IgD-negative memory B cell (primary cell): ENCODE results near the gene SLC4A5. TPM values are rescaled to one million over a fixed set of nuclear protein-coding genes. Genes with fewer than 3 reads are reported as not detected.
"Not testable (repeated sequence)": the region's sequence is repeated elsewhere in the genome, so short reads cannot be mapped to it uniquely, and the experiment has no call there.

Experiments
- H3K27ac Mint-ChIP-seq, 3 donors: one replicate each; pipeline ENCODE4 v1.8.0; 2020 to 2022; ENCODE audit warnings: mild to moderate bottlenecking in 3 of 3, mixed read lengths in 3 of 3, moderate library complexity in 1 of 3
- H3K27me3 Mint-ChIP-seq: one replicate; pipeline ENCODE4 v1.8.0; 2021; ENCODE audit warnings: mixed read lengths
- H3K36me3 Mint-ChIP-seq: one replicate; pipeline ENCODE4 v1.8.0; 2020; ENCODE audit warnings: mild to moderate bottlenecking, mixed read lengths
- H3K4me1 Mint-ChIP-seq, 3 donors: one replicate each; pipeline ENCODE4 v1.8.0; 2020 to 2022; ENCODE audit warnings: mixed read lengths in 3 of 3, mild to moderate bottlenecking in 1 of 3
- H3K4me3 Mint-ChIP-seq, 4 donors: one replicate each; pipeline ENCODE4 v1.8.0; 2020 to 2022; ENCODE audit warnings: mild to moderate bottlenecking in 4 of 4, mixed read lengths in 4 of 4, moderate library complexity in 3 of 4
- H3K9me3 Mint-ChIP-seq, 3 donors: one replicate each; pipeline ENCODE4 v1.8.0; 2020 to 2021; ENCODE audit warnings: mixed read lengths in 3 of 3, mild to moderate bottlenecking in 1 of 3
- polyA plus RNA-seq: library from polyadenylated mRNA; unstranded; fragments of 300-500 nt; fragmentation: Illumina TruSeq; gene quantifications from one replicate; pipeline ENCODE4 v1.2.3, GENCODE V29; 2021

The SLC4A5 gene
- polyA plus RNA-seq, 1 donor from 2014 or later, result 1.2 TPM

DNA sequence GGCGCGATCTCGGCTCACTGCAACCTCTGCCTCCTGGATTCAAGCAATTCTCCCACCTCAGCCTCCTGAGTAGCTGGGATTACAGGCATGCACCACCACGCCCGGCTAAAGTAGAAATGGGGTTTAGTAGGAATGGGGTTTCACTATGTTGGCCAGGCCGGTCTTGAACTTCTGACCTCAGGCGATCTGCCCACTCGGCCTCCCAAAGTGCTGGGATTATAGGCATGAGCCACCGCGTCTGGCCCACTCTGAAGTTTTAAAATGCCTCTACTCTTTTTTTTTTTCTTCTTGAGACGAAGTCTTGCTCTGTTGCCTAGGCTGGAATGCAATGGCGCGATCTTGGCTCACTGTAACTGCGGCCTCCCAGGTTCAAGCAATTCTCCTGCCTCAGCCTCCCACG lies 156.5 kb downstream of the SLC4A5 start:
- not testable (repeated sequence) for H3K9me3 Mint-ChIP-seq, H3K36me3 Mint-ChIP-seq, H3K27me3 Mint-ChIP-seq
- Mint-ChIP-seq H3K27ac (peak overlapping the region in 2 of 3 donors; percentile 35 to 53), H3K4me3 (peak overlapping the region in 1 of 4 donors; percentile 81), H3K4me1 (peaks cover 20% of the 10 kb centered on the region in 3 donors)

DNA sequence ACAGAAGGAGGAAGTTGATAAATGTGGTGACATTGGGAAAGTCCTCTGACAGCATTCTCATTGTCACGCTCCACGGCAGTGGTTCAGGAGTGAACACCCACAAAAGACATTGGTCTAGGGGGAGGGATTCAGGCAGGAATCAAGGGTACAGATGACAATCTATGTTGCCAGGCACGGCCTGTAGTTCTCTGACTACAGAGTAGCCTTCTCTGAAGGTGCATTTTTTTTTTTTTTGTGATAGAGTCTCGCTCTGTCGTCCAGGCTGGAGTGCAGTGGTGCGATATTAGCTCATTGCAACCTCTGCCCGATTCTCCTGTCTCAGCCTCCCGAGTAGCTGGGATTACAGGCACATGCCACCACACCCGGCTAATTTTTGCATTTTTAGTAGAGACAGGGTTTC lies 157.2 kb downstream of the SLC4A5 start:
- Mint-ChIP-seq H3K36me3 (peaks cover 2% of the 10 kb centered on the region), H3K27ac (peak overlapping the region; percentile 53 to 97 (median 93)), H3K9me3 (no peaks in the 10 kb centered on the region), H3K4me3 (peak overlapping the region; percentile 70 to 95 (median 85)), H3K27me3 (no peaks in the 10 kb centered on the region), H3K4me1 (peaks cover 23% of the 10 kb centered on the region in 3 donors)

DNA sequence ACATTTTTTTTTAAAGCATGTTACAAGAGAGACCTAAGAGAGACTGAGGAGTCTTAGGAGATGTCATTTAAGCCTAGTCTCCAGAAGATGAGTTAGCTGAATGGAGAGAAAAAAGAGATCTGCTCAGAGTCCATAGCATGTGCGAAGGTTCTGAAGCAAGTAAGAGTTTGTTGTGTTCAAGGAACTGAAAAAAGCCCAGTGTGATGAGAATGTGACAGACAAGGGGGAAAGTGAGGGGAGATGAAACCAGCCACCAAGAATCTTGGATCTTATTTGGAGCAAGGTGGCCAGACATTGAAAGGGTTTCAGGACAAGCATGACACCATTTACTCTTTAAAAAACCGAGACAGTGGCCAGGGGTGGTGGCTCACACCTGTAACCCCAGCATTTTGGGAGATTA lies 159.3 kb downstream of the SLC4A5 start:
- Mint-ChIP-seq H3K4me3 (peak overlapping the region in 2 of 4 donors; percentile 18 to 74), H3K27ac (peak overlapping the region in 1 of 3 donors; percentile 53), H3K4me1 (peaks cover 23 to 29% (median 26%) of the 10 kb centered on the region in 3 donors), H3K36me3 (peaks cover 2% of the 10 kb centered on the region), H3K9me3 (no peaks in the 10 kb centered on the region), H3K27me3 (no peaks in the 10 kb centered on the region)

DNA sequence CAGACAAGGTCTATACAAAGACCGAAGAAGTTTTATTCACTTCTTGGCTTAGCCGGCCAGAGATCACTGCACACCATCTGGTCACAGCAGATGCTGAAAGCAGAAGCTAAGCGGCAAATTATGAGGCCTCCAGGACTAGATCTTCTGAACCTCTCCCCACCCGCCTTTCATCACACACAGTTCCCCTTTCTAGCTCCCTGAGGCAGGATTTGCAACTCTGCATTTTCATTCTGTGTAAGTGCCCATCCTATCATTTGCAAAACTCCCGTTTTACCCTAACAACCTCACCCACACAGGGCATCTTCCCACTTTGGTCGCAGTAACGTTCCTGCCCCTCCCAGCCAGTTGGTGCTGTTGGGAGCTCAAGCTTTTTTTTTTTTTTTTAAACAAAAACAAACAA lies 161.5 kb downstream of the SLC4A5 start:
- H3K4me3 Mint-ChIP-seq, result peak overlapping the region; percentile 66 to 86 (median 76)
- H3K9me3 Mint-ChIP-seq, result no peaks in the 10 kb centered on the region
- H3K4me1 Mint-ChIP-seq, result peaks cover 28 to 31% (median 31%) of the 10 kb centered on the region in 3 donors
- peak overlapping the region; percentile 86 to 91 (median 91) for H3K27ac Mint-ChIP-seq
- no peaks in the 10 kb centered on the region for H3K27me3 Mint-ChIP-seq
- peaks cover 2% of the 10 kb centered on the region for H3K36me3 Mint-ChIP-seq

DNA sequence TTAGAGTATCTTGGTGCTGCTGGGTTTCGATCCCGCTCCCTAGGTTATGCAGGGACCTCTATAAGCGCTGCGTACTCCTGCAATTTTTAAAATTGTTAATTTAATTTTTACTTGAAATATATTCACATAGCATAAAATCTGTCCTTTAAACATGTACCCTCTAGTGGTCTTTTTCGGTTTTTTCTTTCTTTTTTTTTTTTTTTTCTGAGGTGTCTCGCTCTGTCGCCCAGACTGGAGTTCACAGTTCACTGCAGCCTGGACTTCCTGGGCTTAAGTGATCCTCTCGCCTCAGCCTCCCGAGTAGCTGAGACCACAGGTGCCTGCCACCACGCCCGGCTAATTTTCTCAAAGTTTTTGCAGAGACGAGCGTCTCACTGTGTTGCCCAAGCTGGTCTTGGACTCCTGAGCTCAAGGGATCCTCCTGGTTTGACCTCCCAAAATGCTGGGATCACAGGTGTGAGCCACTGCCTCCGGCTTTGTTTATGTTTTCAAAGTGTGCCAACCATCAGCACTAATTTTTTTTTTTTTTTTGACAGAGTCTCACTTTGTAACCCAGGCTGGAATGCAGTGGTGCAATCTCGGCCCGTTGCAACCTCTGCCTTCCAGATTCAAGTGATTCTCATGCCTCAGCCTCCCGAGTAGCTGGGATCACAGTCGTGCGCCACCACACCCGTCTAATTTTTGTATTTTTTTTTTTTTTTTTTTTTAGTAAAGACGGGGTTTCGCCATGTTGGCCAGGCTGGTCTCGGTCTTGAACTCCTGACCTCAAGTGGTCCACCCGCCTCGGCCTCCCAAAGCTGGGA lies 164.0 kb downstream of the SLC4A5 start:
- H3K9me3 Mint-ChIP-seq, result no peaks in the 10 kb centered on the region
- H3K4me1 Mint-ChIP-seq, result peaks cover 34 to 38% (median 35%) of the 10 kb centered on the region in 3 donors
- peak overlapping the region; percentile 93 to 99 (median 97) for H3K4me3 Mint-ChIP-seq
- H3K27me3 Mint-ChIP-seq, result no peaks in the 10 kb centered on the region
- peak overlapping the region; percentile 97 to 99 (median 99) for H3K27ac Mint-ChIP-seq
- peaks cover 4% of the 10 kb centered on the region for H3K36me3 Mint-ChIP-seq

DNA sequence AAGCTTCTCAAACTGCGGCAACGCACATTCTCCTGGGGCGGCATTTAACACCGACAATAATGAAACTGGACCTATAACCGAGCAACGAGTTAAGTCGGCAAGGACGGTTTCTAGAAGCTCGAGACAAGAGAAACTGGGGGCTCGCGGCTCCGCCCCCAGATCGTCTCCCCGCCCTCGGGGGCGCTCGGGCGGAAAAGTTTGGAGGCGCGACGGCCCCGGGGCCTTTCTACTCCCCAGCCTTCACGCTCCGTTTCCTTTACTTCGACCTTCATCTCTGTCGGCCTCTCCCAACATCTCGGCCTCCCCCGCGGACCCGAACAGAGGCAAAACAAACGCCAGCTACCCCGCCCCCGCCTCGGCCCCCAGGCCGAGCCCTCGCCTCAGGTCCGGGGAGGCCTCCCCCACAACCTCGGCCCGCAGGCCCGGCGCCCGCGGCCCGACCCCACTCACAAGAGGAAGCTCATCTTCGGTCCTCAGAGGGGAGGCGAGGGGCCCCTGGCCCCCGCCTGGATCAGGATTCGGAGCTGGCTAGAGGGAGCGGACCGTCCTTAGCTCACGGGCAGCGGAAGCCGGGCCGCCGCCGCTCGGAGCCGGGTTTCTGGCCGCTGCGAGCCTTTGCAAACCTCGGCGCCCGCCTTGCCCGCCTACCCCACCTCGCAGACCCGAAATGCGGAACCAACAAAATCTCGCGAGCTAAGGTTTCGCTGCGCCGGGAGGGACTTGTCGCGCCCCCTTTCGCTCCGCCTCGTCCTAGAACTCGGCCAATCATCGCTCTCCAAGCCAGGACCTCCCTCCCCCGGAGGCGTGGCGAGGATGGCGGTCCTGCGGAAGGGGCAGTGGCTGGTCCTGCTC lies 164.8 kb downstream of the SLC4A5 start, which contains the start of gene MOB1A:
TSS of gene MOB1A (minus strand) at position 669 of the 852 bp plus-strand sequence. CDS start at position 464, 205 bp downstream.
- Mint-ChIP-seq H3K36me3 (peaks cover 4% of the 10 kb centered on the region), H3K27ac (peak within 1 kb of the TSS; percentile 97 to 99 (median 99)), H3K27me3 (no peaks in the 10 kb centered on the region), H3K4me3 (peak within 1 kb of the TSS; percentile 93 to 99 (median 97)), H3K9me3 (no peaks in the 10 kb centered on the region), H3K4me1 (peaks cover 30 to 35% (median 34%) of the 10 kb centered on the region in 3 donors)

DNA sequence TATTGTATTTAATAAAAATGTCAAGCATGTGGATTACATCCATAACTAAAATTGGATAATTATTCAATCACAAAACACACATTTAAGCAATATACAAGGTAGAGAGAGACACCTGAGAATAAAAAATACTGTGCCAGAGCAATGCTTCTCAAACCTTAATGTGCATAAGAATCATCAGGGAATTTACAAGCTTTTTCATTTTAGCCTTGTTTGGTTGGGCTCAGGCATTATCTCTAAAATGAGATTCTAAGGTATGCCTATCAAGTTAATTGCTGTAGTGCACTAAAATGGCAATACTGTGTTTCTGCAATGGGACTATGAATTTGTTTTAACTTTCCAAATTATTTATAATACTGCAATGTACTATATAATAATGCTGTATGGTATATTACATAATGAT lies 165.5 kb downstream of the SLC4A5 start:
- H3K4me1 Mint-ChIP-seq, result peaks cover 34 to 39% (median 39%) of the 10 kb centered on the region in 3 donors
- peak overlapping the region; percentile 93 to 99 (median 97) for H3K4me3 Mint-ChIP-seq
- H3K36me3 Mint-ChIP-seq, result peaks cover 4% of the 10 kb centered on the region
- no peaks in the 10 kb centered on the region for H3K9me3 Mint-ChIP-seq
- no peaks in the 10 kb centered on the region for H3K27me3 Mint-ChIP-seq
- H3K27ac Mint-ChIP-seq, result peak overlapping the region; percentile 97 to 99 (median 99)

DNA sequence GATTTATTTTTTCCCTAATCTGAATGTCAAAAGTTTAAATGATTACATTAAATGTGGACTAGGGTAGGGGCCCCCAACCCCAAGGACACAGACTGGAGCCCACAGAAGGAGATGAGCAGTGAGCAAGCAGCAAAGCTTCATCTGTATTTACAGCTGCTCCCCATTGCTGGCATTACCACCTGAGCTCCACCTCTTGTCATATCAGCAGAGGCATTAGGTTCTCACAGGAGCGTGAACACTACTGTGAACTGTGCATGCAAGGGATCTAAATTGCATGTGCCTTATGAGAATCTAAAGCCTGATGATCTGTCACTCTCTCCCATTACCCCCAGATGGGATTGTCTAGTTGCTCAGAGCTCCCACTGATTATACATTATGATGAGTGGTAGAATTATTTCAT lies 168.3 kb downstream of the SLC4A5 start:
- Mint-ChIP-seq H3K27ac (peak overlapping the region; percentile 73 to 99 (median 96)), H3K4me3 (peak overlapping the region; percentile 82 to 99 (median 86)), H3K4me1 (peaks cover 33 to 42% (median 39%) of the 10 kb centered on the region in 3 donors), H3K9me3 (no peaks in the 10 kb centered on the region), H3K27me3 (no peaks in the 10 kb centered on the region), H3K36me3 (peaks cover 4% of the 10 kb centered on the region)

DNA sequence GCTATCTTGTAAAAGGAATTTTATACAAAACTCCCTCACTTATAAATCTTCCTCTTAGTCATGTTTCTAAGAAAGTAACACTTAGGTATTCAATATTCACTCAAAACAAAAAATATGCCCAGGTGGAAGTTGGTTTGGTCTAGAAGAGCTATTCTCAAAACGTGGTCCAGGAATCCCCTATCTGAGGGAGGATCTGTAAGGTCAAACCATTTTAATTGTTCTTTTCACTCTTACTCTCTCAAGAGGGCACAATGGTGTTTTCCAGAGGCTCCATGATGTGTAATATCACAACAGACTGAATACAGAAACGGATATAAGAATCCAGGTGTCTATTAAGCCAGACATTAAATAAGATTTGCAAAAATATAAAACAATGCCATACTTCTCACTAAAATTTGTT lies 174.5 kb downstream of the SLC4A5 start:
- Mint-ChIP-seq H3K9me3 (peaks cover 0 to 2% (median 0%) of the 10 kb centered on the region in 3 donors), H3K4me1 (peaks cover 15 to 19% (median 19%) of the 10 kb centered on the region in 3 donors), H3K36me3 (peaks cover 4% of the 10 kb centered on the region), H3K4me3 (no peak overlapping the region), H3K27ac (peak overlapping the region in 1 of 3 donors; percentile 53), H3K27me3 (no peaks in the 10 kb centered on the region)

Other genes with a start within 250 kb of the SLC4A5 start
- gene BOLA3, start 195.5 kb downstream of the SLC4A5 start, polyA plus RNA-seq, result 44.5 TPM
- 196 TPM for gene MOB1A, start 164.5 kb downstream of the SLC4A5 start, polyA plus RNA-seq
- gene MTHFD2, start 144.8 kb downstream of the SLC4A5 start, polyA plus RNA-seq, result 6.0 TPM
- 71.4 TPM for gene DCTN1, start 36.9 kb upstream of the SLC4A5 start, polyA plus RNA-seq
- 5.6 TPM for gene C2orf81, start 78.2 kb upstream of the SLC4A5 start, polyA plus RNA-seq
- 39.0 TPM for gene WDR54, start 78.3 kb upstream of the SLC4A5 start, polyA plus RNA-seq
- gene RTKN, start 98.5 kb upstream of the SLC4A5 start, polyA plus RNA-seq, result 0.88 TPM
- gene INO80B, start 111.7 kb upstream of the SLC4A5 start, polyA plus RNA-seq, result 11.4 TPM
- 39.5 TPM for gene WBP1, start 115.0 kb upstream of the SLC4A5 start, polyA plus RNA-seq
- 37.7 TPM for gene MOGS, start 122.0 kb upstream of the SLC4A5 start, polyA plus RNA-seq
- gene MRPL53, start 129.3 kb upstream of the SLC4A5 start, polyA plus RNA-seq, result 144 TPM
- gene CCDC142, start 139.6 kb upstream of the SLC4A5 start, polyA plus RNA-seq, result 9.2 TPM
- gene TTC31, start 139.7 kb upstream of the SLC4A5 start, polyA plus RNA-seq, result 26.4 TPM
- gene LBX2, start 156.2 kb upstream of the SLC4A5 start, polyA plus RNA-seq, result not detected
- gene PCGF1, start 164.3 kb upstream of the SLC4A5 start, polyA plus RNA-seq, result 14.7 TPM
- gene TLX2, start 171.0 kb upstream of the SLC4A5 start, polyA plus RNA-seq, result not detected
- gene DQX1, start 182.8 kb upstream of the SLC4A5 start, polyA plus RNA-seq, result 0.70 TPM
- 108 TPM for gene AUP1, start 186.3 kb upstream of the SLC4A5 start, polyA plus RNA-seq
- 34.4 TPM for gene HTRA2, start 186.5 kb upstream of the SLC4A5 start, polyA plus RNA-seq
- 0.74 TPM for gene LOXL3, start 210.5 kb upstream of the SLC4A5 start, polyA plus RNA-seq
- 48.9 TPM for gene DOK1, start 211.3 kb upstream of the SLC4A5 start, polyA plus RNA-seq